ENCODE results near the gene POLN. TPM values are rescaled to one million over a fixed set of nuclear protein-coding genes. Genes with fewer than 3 reads are reported as not detected.

Gene POLN
- total RNA-seq, 1 experiment from 2014 or later: 3.5 TPM

- DNase-seq (ENCODE audit: low spot score) (no peak), ATAC-seq (no peak)
- no peaks in the 10 kb centered on the region for H3K27me3 Mint-ChIP-seq (ENCODE audit: low read depth)
- TF ChIP-seq SP1 (CRISPR knock-in tag; conservative IDR thresholded peaks at IDR 0.05) (no peak), ARID4B (CRISPR knock-in tag; IDR thresholded peaks at IDR 0.05; ENCODE audit: borderline replicate concordance) (no peak), ZNF671 (CRISPR knock-in tag; IDR thresholded peaks at IDR 0.05) (no peak)
- ChIA-PET POLR2A (no interaction called here), CTCF (interaction anchor here (1.6 kb wide), 1 partner anchor 27 kb away, joined by 4 read pairs; no protein-coding TSS in a partner anchor)
- H3K36me3 Mint-ChIP-seq: no peaks in the 10 kb centered on the region
- no peak overlapping the region for H3K27ac Mint-ChIP-seq
- H3K4me1 Mint-ChIP-seq: no peaks in the 10 kb centered on the region
- no peak overlapping the region for H3K4me3 Mint-ChIP-seq
- H3K9me3 Mint-ChIP-seq: no peaks in the 10 kb centered on the region
Observed at GRCh38 chr4:2193326-2193725, 48.6 kb downstream of the POLN start.

GRCh38 chr4:2186865-2187172 is 55.1 kb downstream of the POLN start:
- no peak overlapping the region for H3K27ac Mint-ChIP-seq
- DNase-seq (ENCODE audit: low spot score) (no peak), ATAC-seq (no peak)
- no peaks in the 10 kb centered on the region for H3K4me1 Mint-ChIP-seq
- H3K9me3 Mint-ChIP-seq: peaks cover 16% of the 10 kb centered on the region
- H3K36me3 Mint-ChIP-seq: peaks cover 8% of the 10 kb centered on the region
- no peak overlapping the region for H3K4me3 Mint-ChIP-seq
- peaks cover 3% of the 10 kb centered on the region for H3K27me3 Mint-ChIP-seq (ENCODE audit: low read depth)
- no peak for TF ChIP-seq ZNF416 (CRISPR knock-in tag; IDR thresholded peaks at IDR 0.05)
- TF ChIP-seq NFE2L1 (CRISPR knock-in tag; IDR thresholded peaks at IDR 0.05): no peak
- CTCF ChIA-PET: interaction anchor here (0.8 to 1.2 kb wide), 6 partner anchors 9 to 276 kb away, joined by 3 to 4 read pairs (median 3); no protein-coding TSS in a partner anchor
- POLR2A ChIA-PET: no interaction called here

- DNase-seq (ENCODE audit: low spot score): peak; percentile 68
- 0 out of 2 replicates have a peak, but pooled peaks have one; percentile 19 for TF ChIP-seq CTCF (IDR thresholded peaks at IDR 0.05)
- no peak for TF ChIP-seq ETV6 (CRISPR knock-in tag; IDR thresholded peaks at IDR 0.05)
- CTCF ChIA-PET: interaction anchor here (0.8 to 1.2 kb wide), 6 partner anchors 8 to 275 kb away, joined by 3 to 4 read pairs (median 3); no protein-coding TSS in a partner anchor
Observed at GRCh38 chr4:2186133-2186864, 55.6 kb downstream of the POLN start.

GRCh38 chr4:2183394-2183793 is 58.5 kb downstream of the POLN start:
- DNase-seq (ENCODE audit: low spot score): no peak
- CTCF ChIA-PET: no interaction called here

More at GRCh38 chr4:2186133-2186864, 55.6 kb downstream of the POLN start:
- Mint-ChIP-seq H3K9me3 (peaks cover 19% of the 10 kb centered on the region), H3K36me3 (peaks cover 11% of the 10 kb centered on the region), H3K4me3 (no peak overlapping the region), H3K4me1 (no peaks in the 10 kb centered on the region), H3K27me3 (ENCODE audit: low read depth) (peaks cover 3% of the 10 kb centered on the region), H3K27ac (no peak overlapping the region)
- POLR2A ChIA-PET: no interaction called here
- ATAC-seq: peak; percentile 96

More at GRCh38 chr4:2183394-2183793, 58.5 kb downstream of the POLN start:
- POLR2A ChIA-PET: no interaction called here
- Mint-ChIP-seq H3K36me3 (peaks cover 11% of the 10 kb centered on the region), H3K27me3 (ENCODE audit: low read depth) (peaks cover 3% of the 10 kb centered on the region), H3K9me3 (peaks cover 19% of the 10 kb centered on the region), H3K4me1 (no peaks in the 10 kb centered on the region), H3K4me3 (no peak overlapping the region), H3K27ac (no peak overlapping the region)
- ATAC-seq: no peak
- TF ChIP-seq ERG (CRISPR knock-in tag; IDR thresholded peaks at IDR 0.05): no peak
- no peak for TF ChIP-seq ESRRA (CRISPR knock-in tag; IDR thresholded peaks at IDR 0.05; ENCODE audit: borderline replicate concordance)
- no peak for TF ChIP-seq ZNF512 (CRISPR knock-in tag; IDR thresholded peaks at IDR 0.05; ENCODE audit: borderline replicate concordance)
- no peak for TF ChIP-seq ZNF396 (CRISPR knock-in tag; IDR thresholded peaks at IDR 0.05; ENCODE audit: borderline replicate concordance)
- TF ChIP-seq ELF4 (CRISPR knock-in tag; IDR thresholded peaks at IDR 0.05; ENCODE audit: low read depth): no peak
- no peak for TF ChIP-seq ZSCAN18 (CRISPR knock-in tag; IDR thresholded peaks at IDR 0.05)
- TF ChIP-seq E2F5 (CRISPR knock-in tag; IDR thresholded peaks at IDR 0.05): no peak
- no peak for TF ChIP-seq USF2 (CRISPR knock-in tag; IDR thresholded peaks at IDR 0.05)

All from WTC11 (cell line).